Activated B cell treated with CpG ODN at 0.5 μM for 24 hours (primary cell): ENCODE results near the gene FGFRL1. TPM values are rescaled to one million over a fixed set of nuclear protein-coding genes. Genes with fewer than 3 reads are reported as not detected.
A peak's percentile ranks its signal among the peaks of the same experiment; 100 is the strongest.

Experiments
- ATAC-seq: fragments of 200-7000 bp; cut with Tn5 transposase; one replicate; pipeline ENCODE4 v1.10.0; 2021; ENCODE audit warnings: low read depth, mild to moderate bottlenecking, moderate library complexity
- CTCF ChIA-PET: fragments of 350-600 bp; sonication (Branson Sonifier 250); formaldehyde crosslinking; loops from one replicate; lab custom pipeline; 2021; ENCODE audit warnings: antibody characterized with exemption; lab: Charles Lee
- POLR2A ChIA-PET: fragments of 350-600 bp; sonication (Branson Sonifier 250); formaldehyde crosslinking; loops from one replicate; lab custom pipeline; 2021; ENCODE audit warnings: antibody characterized with exemption; lab: Charles Lee
- DNase-seq: peaks from one replicate; pipeline ENCODE4 v3.0.0; 2022
- H3K27ac Mint-ChIP-seq: one replicate; pipeline ENCODE4 v1.8.0; 2020; ENCODE audit warnings: mixed read lengths
- H3K27me3 Mint-ChIP-seq: one replicate; pipeline ENCODE4 v1.8.0; 2021; ENCODE audit warnings: mixed read lengths
- H3K36me3 Mint-ChIP-seq: one replicate; pipeline ENCODE4 v1.8.0; 2021; ENCODE audit warnings: low read depth, mixed read lengths
- H3K4me1 Mint-ChIP-seq: one replicate; pipeline ENCODE4 v1.8.0; 2021; ENCODE audit warnings: mixed read lengths
- H3K4me3 Mint-ChIP-seq: one replicate; pipeline ENCODE4 v1.8.0; 2020; ENCODE audit warnings: mild to moderate bottlenecking, mixed read lengths
- H3K9me3 Mint-ChIP-seq: one replicate; pipeline ENCODE4 v1.8.0; 2020; ENCODE audit warnings: mixed read lengths
- CTCF ChIP-seq: fragments of 200-600 bp; IDR thresholded peaks from one replicate; pipeline ENCODE4 v1.8.0; 2022; ENCODE audit warnings: antibody characterized with exemption, mild to moderate bottlenecking
- intact Hi-C: fragments of 100-400 bp; cut with micrococcal nuclease; formaldehyde crosslinking; loops from one replicate; pipeline ENCODE4 v1.15.1; 2024
- total RNA-seq: library from RNA; stranded (reverse); gene quantifications from 2 replicates; pipeline ENCODE4 v1.2.3, GENCODE V29; 2022

FGFRL1 gene
- 4.2 and 5.6 TPM in 2 replicates for total RNA-seq

- ATAC-seq (peak; percentile 69), DNase-seq (peak; percentile 88)
- ChIA-PET POLR2A (interaction anchor here (0.6 to 2.0 kb wide), 7 partner anchors 11 to 769 kb away, joined by 3 to 8 read pairs (median 4); partner anchors contain the start of genes GAK and TMEM175), CTCF (no interaction called here)
- TF ChIP-seq CTCF: no peak
- H3K36me3 Mint-ChIP-seq: peaks cover 1% of the 10 kb centered on the region
- H3K4me1 Mint-ChIP-seq: peaks cover 15% of the 10 kb centered on the region
- peak within 1 kb of the TSS; percentile 55 for H3K27ac Mint-ChIP-seq
- H3K27me3 Mint-ChIP-seq: peaks cover 18% of the 10 kb centered on the region
- H3K9me3 Mint-ChIP-seq: no peaks in the 10 kb centered on the region
- H3K4me3 Mint-ChIP-seq: peak within 1 kb of the TSS; percentile 86
- intact Hi-C loops: loop anchor here (2.0 to 5.0 kb wide), 8 partner anchors 16 to 1231 kb away; partner anchors contain the start of genes DGKQ, GAK, HAUS3 and POLN
These were observed at the start of gene FGFRL1 for GRCh38 chr4:1011022-1011665. TSS of gene FGFRL1 (plus strand) at chr4:1011626. CDS start at chr4:1012486, 860 bp downstream.

DNA sequence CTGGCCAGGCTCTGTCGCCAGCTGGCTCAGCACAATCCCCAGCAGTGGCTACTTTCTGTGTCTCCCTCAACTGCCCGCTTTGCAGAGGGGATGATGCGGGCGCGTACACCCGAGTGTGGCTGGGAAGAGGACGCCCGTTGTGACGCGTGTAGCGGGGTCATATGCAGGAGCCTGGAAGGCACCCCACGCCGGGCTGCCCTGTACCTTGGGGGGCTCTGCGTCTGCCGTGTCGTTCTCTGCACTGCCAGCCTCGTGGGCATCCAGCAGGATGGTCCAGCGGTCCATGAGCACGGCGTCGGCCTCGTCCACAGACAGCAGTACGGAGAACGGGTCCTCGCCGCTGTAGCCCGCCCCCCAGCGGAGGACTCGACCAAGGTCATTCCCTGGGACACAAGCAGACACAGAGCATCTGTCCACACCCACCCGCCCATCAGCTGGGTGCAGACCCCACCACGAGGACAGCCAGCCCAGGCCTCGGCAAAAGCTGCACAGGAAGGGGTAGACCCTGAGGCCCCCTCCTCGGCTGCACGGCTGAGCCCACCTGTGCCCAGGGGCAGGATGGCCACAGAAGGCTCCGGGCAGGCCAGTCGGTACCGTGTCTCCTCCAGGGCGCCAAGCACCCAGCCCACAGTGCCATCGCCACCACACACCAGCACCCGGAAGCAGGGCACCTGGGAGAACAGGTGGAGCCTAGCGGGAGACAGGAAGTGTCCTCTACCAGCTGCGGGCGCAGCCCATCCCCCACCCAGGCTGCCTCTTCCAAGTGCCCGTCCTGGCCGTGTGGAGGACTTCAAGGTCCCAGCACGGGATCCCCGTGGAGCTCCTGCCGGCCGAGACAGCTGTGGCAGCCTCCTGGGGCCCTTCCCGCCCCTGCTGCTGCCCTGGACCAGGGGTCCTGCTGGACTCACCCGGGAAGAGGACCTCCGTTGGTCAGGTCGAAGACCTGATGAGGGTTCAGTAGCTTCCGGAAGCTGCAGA is 48.9 kb upstream of the FGFRL1 start:
- H3K27ac Mint-ChIP-seq: no peak overlapping the region
- no peak for TF ChIP-seq CTCF
- peaks cover 2% of the 10 kb centered on the region for H3K4me1 Mint-ChIP-seq

GRCh38 chr4:963276-964225 is 47.9 kb upstream of the FGFRL1 start:
- no peak for ATAC-seq
- TF ChIP-seq CTCF: no peak
- H3K4me1 Mint-ChIP-seq: peaks cover 2% of the 10 kb centered on the region
- no peak overlapping the region for H3K27ac Mint-ChIP-seq
- peaks cover 20% of the 10 kb centered on the region for H3K36me3 Mint-ChIP-seq
- H3K4me3 Mint-ChIP-seq: no peak overlapping the region
- ChIA-PET CTCF (no interaction called here), POLR2A (no interaction called here)
- H3K9me3 Mint-ChIP-seq: no peaks in the 10 kb centered on the region
- intact Hi-C loops: no loop called here
- DNase-seq: no peak
- no peaks in the 10 kb centered on the region for H3K27me3 Mint-ChIP-seq

More for the DNA sequence above, 48.9 kb upstream of the FGFRL1 start:
- POLR2A ChIA-PET: no interaction called here
- ATAC-seq: no peak
- Mint-ChIP-seq H3K4me3 (no peak overlapping the region), H3K27me3 (no peaks in the 10 kb centered on the region), H3K9me3 (no peaks in the 10 kb centered on the region), H3K36me3 (peaks cover 30% of the 10 kb centered on the region)
- CTCF ChIA-PET: no interaction called here
- DNase-seq: no peak
- intact Hi-C loops: no loop called here

GRCh38 chr4:964346-965025 is 46.9 kb upstream of the FGFRL1 start:
- H3K36me3 Mint-ChIP-seq: peaks cover 14% of the 10 kb centered on the region
- no peak for TF ChIP-seq CTCF
- H3K27ac Mint-ChIP-seq: no peak overlapping the region
- no peaks in the 10 kb centered on the region for H3K27me3 Mint-ChIP-seq
- DNase-seq: no peak
- CTCF ChIA-PET: no interaction called here
- H3K9me3 Mint-ChIP-seq: no peaks in the 10 kb centered on the region
- H3K4me3 Mint-ChIP-seq: no peak overlapping the region
- H3K4me1 Mint-ChIP-seq: peaks cover 2% of the 10 kb centered on the region
- POLR2A ChIA-PET: no interaction called here
- ATAC-seq: no peak
- intact Hi-C loops: no loop called here
